ENCODE data around the gene GAA.

DNA sequence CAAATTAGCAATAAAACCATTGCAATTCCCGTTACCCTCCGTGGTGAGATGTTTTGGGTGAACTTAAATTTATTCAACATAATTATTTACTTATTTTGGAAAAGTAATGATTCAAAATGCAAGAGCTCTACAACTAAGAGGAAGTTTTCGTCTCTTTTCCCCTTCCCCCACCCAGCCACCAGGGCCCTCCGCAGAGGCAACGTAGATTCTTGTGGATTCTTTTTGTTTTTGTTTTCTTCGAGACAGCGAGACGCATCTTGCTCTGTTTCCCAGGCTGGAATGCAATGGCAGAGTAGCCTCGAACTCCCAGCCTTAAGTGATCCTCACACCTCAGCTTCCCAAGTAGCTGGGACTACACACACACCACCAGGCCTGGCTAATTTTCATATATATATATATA, 45.8 kb upstream of the GAA start:
- no peak for TF ChIP-seq POLR2AphosphoS5 (IDR thresholded peaks at IDR 0.05; ENCODE audit: borderline replicate concordance, low read depth, low read length)
- TF ChIP-seq EZH2 (IDR thresholded peaks at IDR 0.05): no peak
